SH-SY5Y (cell line): ENCODE data around the gene ALDH1A2.

Experiments used
- GATA2 ChIP-seq: IDR thresholded peaks from 2 replicates; pipeline ENCODE4 v1.6.1; 2011; ENCODE audit warnings: mild to moderate bottlenecking, low read depth, low read length
- GATA3 ChIP-seq: IDR thresholded peaks from 2 replicates; pipeline ENCODE4 v1.6.1; 2011; ENCODE audit warnings: low read depth, mild to moderate bottlenecking, low read length, moderate library complexity

DNA sequence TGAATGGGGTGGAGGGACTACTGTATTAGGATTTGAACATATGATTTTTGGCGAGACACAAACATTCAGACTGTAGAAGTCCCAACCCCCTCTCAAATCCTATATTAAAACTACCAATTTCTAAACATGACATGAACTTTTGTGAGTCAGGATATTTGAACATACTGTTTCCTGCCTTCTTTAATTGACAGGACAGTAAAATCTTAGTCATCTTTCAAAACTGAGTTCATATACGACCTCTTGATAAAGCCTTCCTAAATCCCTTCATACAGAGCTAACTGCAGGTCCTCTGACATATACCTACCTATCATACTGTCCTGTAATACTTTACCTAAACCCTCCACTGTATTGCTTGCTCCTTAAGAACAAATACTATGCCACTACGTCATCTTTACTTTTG lies 23.5 kb downstream of the ALDH1A2 start:
- TF ChIP-seq GATA3 = no peak
- TF ChIP-seq GATA2 = no peak
